GM21515 (cell line): Measurements from ENCODE around the gene PRKG2.
"Not testable (repeated sequence)": the region's sequence is repeated elsewhere in the genome, so short reads cannot be mapped to it uniquely, and the experiment has no call there.

Experiments
- ATAC-seq: cut with Tn5 transposase; IDR thresholded peaks from one replicate; pipeline ENCODE4 v1.9.1; 2021; ENCODE audit not compliant: unreplicated experiment

The PRKG2 gene

GRCh38 chr4:81162752-81163458 lies 52.1 kb downstream of the PRKG2 start:
- no peak for ATAC-seq

DNA sequence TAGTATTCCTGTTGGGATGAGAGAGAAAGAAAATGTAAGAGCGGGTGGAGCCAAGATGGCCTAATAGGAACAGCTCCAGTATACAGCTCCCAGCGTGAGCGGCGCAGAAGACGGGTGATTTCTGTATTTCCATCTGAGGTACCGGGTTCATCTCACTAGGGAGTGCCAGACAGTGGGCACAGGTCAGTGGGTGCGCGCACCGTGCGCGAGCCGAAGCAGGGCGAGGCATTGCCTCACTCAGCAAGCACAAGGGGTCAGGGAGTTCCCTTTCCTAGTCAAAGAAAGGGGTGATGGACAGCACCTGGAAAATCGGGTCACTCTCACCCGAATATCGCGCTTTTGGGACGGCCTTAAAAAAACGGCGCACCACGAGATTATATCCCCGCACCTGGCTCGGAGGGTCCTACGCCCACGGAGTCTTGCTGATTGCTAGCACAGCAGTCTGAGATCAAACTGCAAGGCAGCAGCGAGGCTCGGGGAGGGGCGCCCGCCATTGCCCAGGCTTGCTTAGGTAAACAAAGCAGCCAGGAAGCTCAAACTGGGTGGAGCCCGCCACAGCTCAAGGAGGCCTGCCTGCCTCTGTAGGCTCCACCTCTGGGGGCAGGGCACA lies 61.2 kb downstream of the PRKG2 start:
- ATAC-seq: not testable (repeated sequence)

DNA sequence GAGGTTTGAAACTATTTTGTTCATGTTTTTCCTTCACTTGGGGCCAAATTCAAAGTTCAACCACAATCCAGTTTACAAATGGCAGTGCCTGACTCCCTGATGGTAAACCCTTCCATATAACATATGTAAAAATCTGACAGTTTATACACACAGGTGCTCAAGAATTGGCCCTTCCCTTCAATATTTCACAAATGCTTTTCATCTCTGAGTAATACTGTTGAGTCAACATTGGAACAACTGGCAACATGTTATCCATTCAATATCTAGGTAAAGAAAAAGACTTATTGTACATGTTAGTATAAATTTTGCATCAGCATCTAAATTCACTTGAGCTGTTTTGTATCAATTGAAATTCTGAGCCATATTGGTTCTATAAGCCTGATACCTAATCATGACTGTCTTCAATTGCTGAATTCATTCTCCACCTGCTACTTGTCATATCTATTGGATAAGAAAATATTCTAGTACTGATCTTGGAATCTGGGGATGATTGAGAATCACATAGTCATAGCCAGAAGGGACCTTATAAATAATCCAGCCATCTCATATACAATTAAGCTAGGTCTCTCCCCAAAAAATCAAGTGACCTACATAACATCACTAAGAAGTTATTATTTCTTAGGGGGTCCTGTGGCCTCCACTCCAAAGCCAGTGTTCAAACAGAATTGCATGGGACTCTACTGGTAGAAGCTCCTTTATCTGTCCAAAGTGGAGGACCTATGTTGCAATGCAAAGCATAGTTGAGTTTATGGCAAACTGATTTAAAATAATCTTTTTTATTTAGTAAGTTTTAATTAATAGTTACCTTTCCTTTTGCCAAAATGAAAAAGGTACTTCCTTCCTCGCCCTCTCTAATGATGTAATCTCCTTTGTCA lies 61.9 kb downstream of the PRKG2 start:
- no peak for ATAC-seq

GRCh38 chr4:81149976-81150375 lies 65.0 kb downstream of the PRKG2 start:
- no peak for ATAC-seq

DNA sequence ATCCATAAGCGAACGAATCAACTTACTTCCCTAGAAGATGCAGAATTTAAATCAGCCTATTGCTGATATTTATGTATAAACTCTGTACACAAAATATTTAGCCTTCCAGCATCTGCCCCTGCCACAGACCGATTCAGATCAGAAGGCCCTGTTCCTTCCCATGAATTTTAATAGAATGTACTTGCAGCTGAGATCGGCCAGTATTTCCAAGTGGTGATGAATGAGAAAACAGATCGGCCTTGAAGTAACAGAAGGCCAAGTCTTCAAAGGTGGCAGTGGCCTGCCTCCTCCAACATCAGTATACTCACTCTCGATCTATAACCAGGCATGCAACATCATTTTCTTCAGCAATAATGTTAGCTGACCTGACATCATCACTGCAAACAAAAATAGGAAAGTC lies 66.4 kb downstream of the PRKG2 start:
- no peak for ATAC-seq

DNA sequence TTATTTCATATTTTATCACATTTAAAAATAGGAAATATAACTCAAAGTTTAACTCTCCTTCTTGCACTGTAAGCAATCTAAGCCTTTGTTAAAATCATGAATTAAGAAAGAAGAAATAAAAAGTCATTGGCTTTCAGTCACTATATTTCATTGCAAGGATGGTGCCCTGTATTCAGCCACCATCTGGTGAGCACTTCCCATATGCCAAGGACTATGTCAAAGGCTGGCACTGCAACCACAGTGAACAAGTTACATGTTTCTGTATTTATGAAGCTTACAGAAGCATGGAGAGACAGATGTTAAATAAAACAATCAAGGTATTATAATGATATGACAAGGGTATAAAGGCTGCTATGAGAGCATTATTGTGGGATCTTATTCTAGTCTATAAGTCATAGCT lies 68.6 kb downstream of the PRKG2 start:
- no peak for ATAC-seq

DNA sequence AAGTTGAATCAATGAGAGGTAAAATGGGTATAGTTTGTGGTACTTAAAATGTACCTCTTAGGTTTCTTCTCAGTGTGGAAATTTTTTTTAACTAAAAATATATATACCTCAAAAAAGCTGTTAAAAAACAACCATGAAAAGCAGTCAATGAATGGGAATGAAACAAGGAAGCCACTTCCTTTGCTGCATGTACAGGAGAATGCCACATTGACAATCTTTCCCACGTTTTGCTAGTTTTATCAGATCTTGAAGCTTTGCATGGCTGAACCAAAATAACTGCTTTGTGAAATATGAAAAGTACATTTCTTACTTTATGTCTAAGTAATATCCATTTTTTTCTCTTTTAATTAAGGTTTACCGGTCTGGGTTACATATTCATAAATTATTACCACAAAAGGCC lies 71.8 kb downstream of the PRKG2 start:
- no peak for ATAC-seq

DNA sequence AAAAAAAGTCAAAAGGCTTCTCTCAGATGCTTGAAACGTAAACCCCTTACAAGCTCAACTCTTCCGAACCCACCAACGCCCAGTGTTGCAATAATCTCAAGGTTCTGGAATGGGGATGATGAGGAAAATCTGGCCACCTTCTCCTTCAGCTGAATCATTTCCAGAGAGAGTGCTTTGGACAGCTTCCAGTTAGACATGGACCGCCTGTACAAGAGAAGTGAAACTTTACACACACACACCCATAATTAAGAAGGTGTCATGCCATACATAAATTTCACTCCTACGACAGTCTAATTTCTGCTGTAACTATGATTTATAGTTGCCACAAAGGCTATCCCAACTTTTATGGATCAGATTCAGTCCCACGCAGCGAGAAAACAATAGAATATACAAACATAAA lies 72.3 kb downstream of the PRKG2 start:
- ATAC-seq: no peak

DNA sequence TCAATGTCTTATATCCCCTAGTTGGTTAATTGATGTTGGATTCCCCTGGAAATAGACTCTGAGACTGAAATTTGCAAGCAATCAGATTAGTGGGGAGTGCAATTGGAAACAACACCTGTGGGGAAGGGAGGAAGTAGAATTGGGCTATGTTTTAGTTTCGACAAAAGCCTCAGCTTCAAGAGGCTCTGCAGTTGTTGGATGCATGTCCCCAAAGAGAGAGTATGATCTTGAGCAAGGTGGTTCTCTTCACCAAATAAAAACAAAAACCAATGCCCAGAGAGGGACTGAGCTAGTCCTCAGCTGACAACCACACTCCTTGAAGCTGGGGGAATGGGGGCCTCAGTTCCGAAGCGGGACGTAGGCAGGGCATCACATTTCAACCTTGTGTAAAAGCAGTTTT lies 77.1 kb downstream of the PRKG2 start:
- ATAC-seq: no peak

DNA sequence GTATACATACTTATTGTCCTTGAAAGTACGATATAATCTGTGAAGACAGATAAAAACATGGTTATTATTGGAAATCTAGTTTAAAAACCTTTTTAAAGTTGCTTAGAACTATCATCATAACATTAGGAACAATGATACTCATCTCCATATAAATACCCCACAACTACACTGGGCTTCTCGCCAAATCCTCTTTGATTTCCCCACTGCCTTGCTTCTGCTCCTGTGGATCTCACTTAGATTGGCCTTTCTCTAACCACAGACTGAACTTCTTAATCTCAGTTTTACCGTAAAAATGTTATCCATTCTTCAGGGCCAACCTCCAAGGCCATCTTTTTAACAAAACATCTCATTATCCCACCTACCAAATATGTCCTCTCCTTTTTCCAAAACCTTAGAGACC lies 77.6 kb downstream of the PRKG2 start:
- no peak for ATAC-seq

DNA sequence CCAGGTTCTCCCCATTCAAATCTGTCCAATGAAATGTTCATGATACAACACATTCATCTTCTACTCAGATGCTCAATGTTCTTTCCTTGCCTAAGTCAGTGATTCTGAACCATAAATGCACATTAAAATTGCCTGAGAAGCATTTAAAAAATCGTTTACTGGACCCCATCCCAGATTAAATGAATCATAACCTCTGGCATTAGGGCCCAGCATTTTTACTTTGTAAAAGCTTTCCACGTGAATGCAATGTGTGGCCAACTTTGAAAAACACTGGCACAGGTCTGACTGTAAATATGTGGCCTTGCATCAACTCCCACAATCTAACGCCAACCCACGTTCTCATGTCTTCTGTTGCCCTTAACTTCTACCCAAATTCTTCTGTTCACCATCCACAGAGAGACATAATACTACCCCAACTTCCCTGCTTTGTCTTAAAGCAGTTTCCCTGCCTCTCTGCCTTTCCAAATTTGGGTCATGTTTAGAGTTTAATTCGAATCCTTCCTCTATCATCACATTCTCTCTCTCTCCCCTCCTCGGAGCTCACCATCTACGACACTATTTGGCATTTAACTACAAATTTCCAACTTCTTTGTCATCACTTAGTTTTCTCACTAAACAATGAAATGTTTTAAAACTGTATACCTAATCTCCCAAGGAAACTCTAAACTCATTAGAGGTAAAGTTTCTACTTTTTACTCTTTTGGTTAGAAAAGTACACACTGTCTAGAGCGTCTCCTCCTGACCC lies 78.7 kb downstream of the PRKG2 start:
- no peak for ATAC-seq

DNA sequence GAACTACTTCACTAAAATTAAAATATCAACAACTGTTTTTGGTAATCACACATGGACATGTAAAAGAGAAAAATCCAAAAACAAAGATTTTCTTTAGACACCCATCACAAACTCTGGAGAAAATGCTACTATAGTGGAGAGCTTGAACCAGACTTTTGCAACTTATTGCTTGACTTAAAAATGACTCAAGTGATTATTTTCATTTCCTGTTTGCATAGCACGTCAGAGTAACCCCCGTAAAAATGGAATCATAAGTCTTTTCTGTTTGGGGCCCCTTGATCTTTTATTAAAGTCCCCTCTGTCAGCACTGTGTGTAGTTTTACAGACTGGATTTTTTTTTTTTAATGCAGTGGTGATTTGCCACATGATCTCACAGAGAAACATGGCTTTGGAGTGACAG lies 79.5 kb downstream of the PRKG2 start:
- no peak for ATAC-seq

DNA sequence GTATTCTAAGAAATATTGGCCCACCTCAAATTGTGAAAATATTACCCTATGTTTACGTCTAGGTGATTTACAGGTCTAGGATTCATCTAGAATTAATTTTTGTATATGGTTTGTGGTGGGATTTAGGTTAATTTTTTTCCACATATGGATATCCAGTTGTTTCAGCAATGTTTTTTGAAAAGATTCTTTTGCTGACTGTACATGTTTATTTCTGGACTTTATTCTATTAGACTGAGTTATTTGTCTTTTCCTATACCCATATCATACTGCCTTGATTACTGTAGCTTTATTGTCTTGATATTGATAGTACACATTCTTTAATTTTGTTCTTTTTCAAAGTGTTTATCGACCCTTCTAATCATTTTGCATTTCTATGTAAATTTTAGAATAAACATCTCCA lies 83.5 kb downstream of the PRKG2 start:
- ATAC-seq: no peak

GRCh38 chr4:81131066-81131465 lies 84.0 kb downstream of the PRKG2 start:
- ATAC-seq: no peak

DNA sequence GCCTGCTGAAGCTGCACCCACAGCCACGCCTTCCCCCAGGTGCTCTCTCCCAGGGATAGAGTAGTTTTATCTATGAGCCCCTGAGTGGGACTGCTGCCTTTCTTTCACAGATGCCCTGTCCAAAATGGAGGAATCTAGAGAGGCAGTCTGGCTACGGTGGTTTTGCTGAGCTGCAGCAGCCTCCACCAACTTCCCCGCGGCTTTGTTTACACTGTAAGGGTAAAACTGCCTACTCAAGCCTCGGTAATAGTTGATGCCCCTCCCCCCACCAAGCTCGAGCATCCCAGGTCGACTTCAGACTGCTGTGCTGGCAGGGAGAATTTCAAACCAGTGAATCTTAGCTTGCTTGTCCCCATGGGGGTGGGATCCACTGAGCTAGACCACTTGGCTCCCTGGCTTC lies 84.5 kb downstream of the PRKG2 start:
- ATAC-seq: no peak

GRCh38 chr4:81120055-81120454 lies 95.0 kb downstream of the PRKG2 start:
- ATAC-seq: no peak

GRCh38 chr4:81118086-81118485 lies 96.9 kb downstream of the PRKG2 start:
- no peak for ATAC-seq

GRCh38 chr4:81116566-81116965 lies 98.5 kb downstream of the PRKG2 start:
- no peak for ATAC-seq

DNA sequence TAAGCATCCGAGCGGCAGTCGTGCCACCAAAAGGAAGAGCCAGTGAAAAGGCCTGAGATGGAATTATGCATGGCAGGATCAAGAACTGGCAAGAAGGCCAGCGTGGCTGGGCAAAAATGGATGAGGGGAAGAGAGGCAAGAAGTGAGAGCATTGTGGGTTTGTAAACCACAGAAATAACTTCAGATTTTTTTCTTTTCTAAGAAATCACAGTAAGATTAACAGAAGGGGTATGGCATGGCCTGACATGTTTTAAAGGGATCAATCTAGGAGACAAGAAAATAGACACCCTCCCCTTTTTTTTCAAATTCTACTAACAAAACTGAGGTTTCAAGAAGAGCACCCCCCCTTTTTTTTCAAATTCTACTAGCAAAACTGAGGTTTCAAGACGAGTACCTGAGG lies 102.0 kb downstream of the PRKG2 start:
- no peak for ATAC-seq

DNA sequence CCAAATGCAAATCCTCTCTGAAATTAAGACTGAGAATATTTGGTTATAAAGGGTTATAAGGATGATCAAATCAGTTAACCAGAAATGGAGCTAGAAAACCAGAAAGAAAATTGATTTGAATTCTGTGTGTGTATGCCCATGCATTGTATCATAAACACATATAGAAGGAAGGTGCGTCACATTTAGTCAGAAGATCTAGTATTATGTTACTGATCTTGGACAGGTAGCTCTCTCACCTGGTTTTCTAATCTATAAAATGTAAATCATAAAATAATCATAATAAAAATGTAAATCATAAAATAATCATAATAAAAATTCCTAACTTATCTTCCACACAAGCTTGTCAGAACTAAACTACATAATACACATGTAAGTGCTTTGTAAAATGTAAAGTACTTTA lies 105.7 kb downstream of the PRKG2 start:
- no peak for ATAC-seq

- ATAC-seq: no peak
These were observed 108.9 kb downstream of the PRKG2 start for GRCh38 chr4:81106150-81106549.
